ENCODE results near the gene RPS15. TPM values are rescaled to one million over a fixed set of nuclear protein-coding genes. Genes with fewer than 3 reads are reported as not detected.

RPS15 gene
- total and polyA plus RNA-seq, 2 donors (not counting 3 experiments of a cell fraction or from before 2014, with no cell fraction given): 1,260 to 3,270 TPM

GRCh38 chr19:1410136-1410786, 27.9 kb upstream of the RPS15 start:
- intact Hi-C loops (cut with micrococcal nuclease) (no loop called here), dilution Hi-C loops (cut with MboI; ENCODE audit: extremely low pct_ligation_motif_present, low sequenced_read_pairs) (no loop called here)
- POLR2A ChIA-PET: no interaction called here
- Histone ChIP-seq H3K36me3 (ENCODE audit: control insufficient read depth in 2 of 2, extremely low read depth in 1 of 2, insufficient read depth in 2 of 2, low read length in 2 of 2) (peaks cover 0 to 6% of the 10 kb centered on the region in 2 experiments), H3K9ac (replicated peaks; ENCODE audit: extremely low read depth, insufficient read depth, low read length) (no peak overlapping the region), H3K79me2 (ENCODE audit: control insufficient read depth, insufficient read depth, low read length) (peaks cover 74% of the 10 kb centered on the region), H3K9me1 (replicated peaks; ENCODE audit: control insufficient read depth, extremely low read depth, insufficient read depth, low read length) (no peaks in the 10 kb centered on the region), H3K27ac (ENCODE audit: insufficient read depth, low read depth, low read length) (peak overlapping the region; percentile 92), H3K9me3 (replicated peaks; ENCODE audit: control insufficient read depth, insufficient read depth, low read length) (no peaks in the 10 kb centered on the region), H3K4me3 (replicated peaks in 1 of 3; ENCODE audit: insufficient read depth in 1 of 3, low read depth in 1 of 3, low read length in 3 of 3) (no peak overlapping the region), H3K27me3 (ENCODE audit: control insufficient read depth in 2 of 2, insufficient read depth in 2 of 2, low read length in 2 of 2) (no peaks in the 10 kb centered on the region), H2AFZ (ENCODE audit: low read depth, low read length) (no peak overlapping the region), H3K4me1 (ENCODE audit: control insufficient read depth, extremely low read depth, insufficient read depth, low read length) (peaks cover 31% of the 10 kb centered on the region), H4K20me1 (replicated peaks; ENCODE audit: control insufficient read depth, extremely low read depth, insufficient read depth, low read length) (no peaks in the 10 kb centered on the region), H3K4me2 (ENCODE audit: insufficient read depth, low read length) (peak overlapping the region; percentile 77)
- CTCF ChIA-PET: interaction anchor here (1.5 kb wide), 1 partner anchor 166 kb away, joined by 3 read pairs; no protein-coding TSS in a partner anchor
- BruUV-seq (replicated peaks): no TSS peak
- FAIRE-seq (peak; percentile 42), DNase-seq (ENCODE audit: low read depth, low spot score) (peak; percentile 35)
- no peak for TF ChIP-seq POLR2AphosphoS5 (IDR thresholded peaks at IDR 0.05; ENCODE audit: insufficient read depth, low read depth, low read length)
- no peak for TF ChIP-seq POLR2A (IDR thresholded peaks at IDR 0.05; ENCODE audit: low read depth, low read length)
- TF ChIP-seq FOS (IDR thresholded peaks at IDR 0.05; ENCODE audit: borderline replicate concordance, insufficient read depth, low read length): no peak
- TF ChIP-seq MYC (IDR thresholded peaks at IDR 0.05; ENCODE audit: low read depth, low read length): no peak
- TF ChIP-seq GATA2 (IDR thresholded peaks at IDR 0.05; ENCODE audit: insufficient read depth, insufficient read length, low read depth, low read length): no peak
- TF ChIP-seq, protein P1, sequence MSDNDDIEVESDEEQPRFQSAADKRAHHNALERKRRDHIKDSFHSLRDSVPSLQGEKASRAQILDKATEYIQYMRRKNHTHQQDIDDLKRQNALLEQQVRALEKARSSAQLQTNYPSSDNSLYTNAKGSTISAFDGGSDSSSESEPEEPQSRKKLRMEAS (IDR thresholded peaks at IDR 0.05; ENCODE audit: insufficient read depth, insufficient read length): no peak
- no peak for TF ChIP-seq EZH2 (IDR thresholded peaks at IDR 0.05; ENCODE audit: borderline replicate concordance, low read depth, low read length, severe bottlenecking)
- no peak for TF ChIP-seq CTCF (IDR thresholded peaks at IDR 0.05; ENCODE audit: extremely low read depth in 1 of 2, insufficient read depth in 1 of 2, low read depth in 1 of 2, low read length in 2 of 2)
- TF ChIP-seq JUN (IDR thresholded peaks at IDR 0.05; ENCODE audit: borderline replicate concordance, insufficient read depth, insufficient read length, low read depth): no peak
